ENCODE measurements around the gene G3BP1.
"Not testable (repeated sequence)": the region's sequence is repeated elsewhere in the genome, so short reads cannot be mapped to it uniquely, and the experiment has no call there.

G3BP1 gene
- long read RNA-seq, full-length matches to known transcripts = 806 of 970 reads
- long read RNA-seq, partial matches to known transcripts = 37 of 970 reads
- long read RNA-seq, other reads (novel, unspliced or antisense) = 127 of 970 reads

- Histone ChIP-seq H3K4me3 (replicated peaks; ENCODE audit: insufficient read depth, low read length) (peak within 1 kb of the TSS; percentile 89), H3K27ac (replicated peaks) (peak within 1 kb of the TSS; percentile 98)
- peak; percentile 98 for TF ChIP-seq POLR2AphosphoS5 (IDR thresholded peaks at IDR 0.05; ENCODE audit: low read depth)
- peak; percentile 66 for TF ChIP-seq REST (IDR thresholded peaks at IDR 0.05; ENCODE audit: insufficient replicate concordance, low read depth)
- no peak for TF ChIP-seq CTCF (IDR thresholded peaks at IDR 0.05; ENCODE audit: insufficient read depth, low read length)
- peak; percentile 74 for TF ChIP-seq GABPA (IDR thresholded peaks at IDR 0.05; ENCODE audit: low read depth)
- peak; percentile 56; the same call in 1 of the 2 replicates for TF ChIP-seq SPI1 (IDR thresholded peaks at IDR 0.05; ENCODE audit: borderline replicate concordance, low read depth)
Measured at GRCh38 chr5:151771259-151772028, at the start of gene G3BP1. TSS of gene G3BP1 (plus strand) at chr5:151771954. CDS start at chr5:151786621, 14,667 bp downstream.

GRCh38 chr5:151722546-151722945 lies 49.2 kb upstream of the G3BP1 start:
- Histone ChIP-seq H3K27me3 (ENCODE audit: insufficient read depth, poor library complexity, severe bottlenecking) (no peaks in the 10 kb centered on the region), H3K4me3 (replicated peaks; ENCODE audit: insufficient read depth, low read length) (no peak overlapping the region), H3K27ac (replicated peaks) (no peak overlapping the region)
- DNase-seq (ENCODE audit: low read depth in 1 of 2, low spot score in 1 of 2) = no peak
- TF ChIP-seq SPI1 (IDR thresholded peaks at IDR 0.05; ENCODE audit: borderline replicate concordance, low read depth) (no peak), POLR2AphosphoS5 (IDR thresholded peaks at IDR 0.05; ENCODE audit: low read depth) (no peak), REST (IDR thresholded peaks at IDR 0.05; ENCODE audit: insufficient replicate concordance, low read depth) (no peak), GABPA (IDR thresholded peaks at IDR 0.05; ENCODE audit: low read depth) (no peak), CTCF (IDR thresholded peaks at IDR 0.05; ENCODE audit: insufficient read depth, low read length) (no peak)

More at GRCh38 chr5:151771259-151772028, at the start of gene G3BP1:
- peak; percentile 99 to 100 for DNase-seq (ENCODE audit: low read depth in 1 of 2, low spot score in 1 of 2)
- H3K27me3 ChIP-seq (ENCODE audit: insufficient read depth, poor library complexity, severe bottlenecking) = no peaks in the 10 kb centered on the region

- TF ChIP-seq SPI1 (IDR thresholded peaks at IDR 0.05; ENCODE audit: borderline replicate concordance, low read depth) (no peak), POLR2AphosphoS5 (IDR thresholded peaks at IDR 0.05; ENCODE audit: low read depth) (no peak), REST (IDR thresholded peaks at IDR 0.05; ENCODE audit: insufficient replicate concordance, low read depth) (no peak), GABPA (IDR thresholded peaks at IDR 0.05; ENCODE audit: low read depth) (no peak), CTCF (IDR thresholded peaks at IDR 0.05; ENCODE audit: insufficient read depth, low read length) (no peak)
Measured at GRCh38 chr5:151724360-151724759, 47.4 kb upstream of the G3BP1 start.

GRCh38 chr5:151729597-151729996 lies 42.2 kb upstream of the G3BP1 start:
- not testable (repeated sequence) for H3K27me3 ChIP-seq (ENCODE audit: insufficient read depth, poor library complexity, severe bottlenecking); DNase-seq (ENCODE audit: low read depth in 1 of 2, low spot score in 1 of 2); H3K27ac ChIP-seq (replicated peaks); H3K4me3 ChIP-seq (replicated peaks; ENCODE audit: insufficient read depth, low read length)

More at GRCh38 chr5:151724360-151724759, 47.4 kb upstream of the G3BP1 start:
- Histone ChIP-seq H3K27ac (replicated peaks) (no peak overlapping the region), H3K4me3 (replicated peaks; ENCODE audit: insufficient read depth, low read length) (no peak overlapping the region), H3K27me3 (ENCODE audit: insufficient read depth, poor library complexity, severe bottlenecking) (no peaks in the 10 kb centered on the region)
- DNase-seq (ENCODE audit: low read depth in 1 of 2, low spot score in 1 of 2) = no peak
